SHP77 treated with DMSO at 0.1 percent for 48 hours (cell line): ENCODE results near the gene TFPI2.
A peak's percentile ranks its signal among the peaks of the same experiment; 100 is the strongest.

ENCODE experiments used
- DNase-seq: peaks from one replicate; lab custom pipeline; 2025; lab: John Stamatoyannopoulos, UW

Gene TFPI2

DNA sequence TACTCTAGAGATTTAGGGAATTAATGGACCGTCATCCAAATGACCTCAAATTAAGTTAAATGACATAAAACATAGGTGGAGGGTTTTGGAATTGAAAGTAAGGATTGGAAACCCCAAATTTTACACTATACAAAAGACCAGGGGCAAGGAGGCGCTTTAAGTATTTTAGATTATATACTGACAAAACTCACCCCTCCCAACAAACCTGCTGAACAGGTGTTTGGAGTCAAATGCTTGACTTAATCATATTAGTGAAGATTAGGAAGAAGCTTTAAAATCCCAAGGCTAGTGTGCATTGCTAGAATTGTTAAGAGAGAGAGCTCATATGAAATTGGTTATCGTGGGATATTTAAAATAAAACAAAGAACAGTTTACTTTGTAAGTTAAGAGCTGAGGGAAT lies 15.7 kb upstream of the TFPI2 start, which contains the start of gene GNGT1:
GNGT1 (plus strand) TSS at position 301 of the 400 bp plus-strand sequence. CDS start 180 bp downstream, outside the sequence.
- no peak for DNase-seq

DNA sequence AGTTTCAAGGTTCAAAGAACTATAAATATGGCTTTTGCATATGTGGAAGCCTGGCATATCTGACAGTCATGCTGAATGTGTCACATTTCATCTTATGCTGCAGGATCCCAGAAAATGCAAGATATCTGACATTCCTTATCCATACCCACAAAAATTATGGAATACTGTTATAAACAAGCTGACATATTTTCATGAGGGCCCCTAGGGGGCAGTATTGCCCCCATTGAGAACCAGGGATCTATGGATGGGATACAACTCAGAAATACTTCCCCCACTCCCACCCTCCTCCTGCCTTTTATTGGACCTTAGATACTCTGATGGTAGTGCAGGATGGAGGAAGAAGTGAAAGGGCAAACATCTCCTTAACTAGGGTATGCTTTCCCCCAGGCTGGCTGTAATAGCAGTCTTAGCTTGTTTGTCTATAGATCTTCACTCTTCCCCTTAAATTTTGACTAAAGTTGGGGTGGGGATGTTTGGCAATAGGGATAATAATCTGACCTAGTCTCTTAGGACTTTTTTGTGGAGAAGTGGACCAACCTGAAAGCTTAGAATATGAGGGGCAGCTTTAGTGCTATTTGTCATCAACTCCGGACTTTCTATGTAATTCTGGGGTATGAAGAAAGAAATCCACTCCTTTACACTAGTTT lies 12.3 kb upstream of the TFPI2 start:
- DNase-seq, result peak; percentile 4

DNA sequence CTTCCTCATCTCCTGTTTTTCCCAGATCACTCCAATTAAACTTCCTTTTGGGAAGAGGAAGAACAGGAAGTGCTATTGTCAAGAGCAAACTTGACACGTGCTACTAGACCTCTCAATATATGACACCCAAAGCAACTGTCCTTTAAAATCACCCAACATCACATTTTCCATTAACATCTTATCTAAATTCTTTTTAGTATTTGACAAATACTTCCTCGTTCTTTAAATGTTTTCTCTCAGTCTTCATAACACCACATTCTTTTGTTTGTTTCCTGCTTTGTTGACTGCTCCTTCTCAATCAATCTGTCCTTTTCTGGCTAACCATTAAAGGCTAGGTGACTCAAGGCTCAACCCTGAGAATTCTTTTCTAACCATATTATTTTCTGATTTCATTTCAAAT lies 7.1 kb upstream of the TFPI2 start:
- DNase-seq, result no peak

DNA sequence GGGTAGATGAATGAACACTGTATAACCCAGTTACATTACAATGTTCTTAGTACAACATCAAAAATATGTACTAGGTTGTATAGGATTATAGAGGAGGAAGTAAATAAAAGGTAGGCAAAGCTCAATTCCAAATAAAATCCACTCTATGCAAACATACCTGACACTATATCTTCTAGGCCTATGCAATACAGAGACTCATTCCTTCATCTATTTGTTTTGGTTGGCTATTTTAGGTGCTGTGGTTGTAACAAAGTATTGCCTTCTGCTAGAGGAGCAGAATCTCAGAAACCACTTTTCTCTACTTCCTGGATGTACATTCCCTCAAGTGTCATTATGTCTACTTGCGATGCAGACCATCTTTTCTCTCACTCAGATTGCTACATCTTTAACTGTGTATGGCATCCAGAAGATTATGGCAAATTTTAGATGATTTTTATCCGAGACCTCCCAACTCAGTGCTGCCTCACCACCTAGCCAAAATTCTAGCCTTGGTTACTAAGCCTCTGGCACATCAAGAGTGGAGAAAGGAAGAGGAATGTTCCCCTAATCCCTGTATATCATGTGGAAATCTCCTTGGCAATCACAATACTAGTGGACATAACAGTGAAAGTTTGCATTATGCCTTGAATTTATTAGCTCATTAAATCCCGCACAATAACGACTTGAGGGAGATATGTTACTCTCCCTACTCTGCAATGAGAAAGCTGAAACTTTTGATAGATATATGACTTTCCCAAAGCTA lies 5.5 kb upstream of the TFPI2 start:
- no peak for DNase-seq

DNA sequence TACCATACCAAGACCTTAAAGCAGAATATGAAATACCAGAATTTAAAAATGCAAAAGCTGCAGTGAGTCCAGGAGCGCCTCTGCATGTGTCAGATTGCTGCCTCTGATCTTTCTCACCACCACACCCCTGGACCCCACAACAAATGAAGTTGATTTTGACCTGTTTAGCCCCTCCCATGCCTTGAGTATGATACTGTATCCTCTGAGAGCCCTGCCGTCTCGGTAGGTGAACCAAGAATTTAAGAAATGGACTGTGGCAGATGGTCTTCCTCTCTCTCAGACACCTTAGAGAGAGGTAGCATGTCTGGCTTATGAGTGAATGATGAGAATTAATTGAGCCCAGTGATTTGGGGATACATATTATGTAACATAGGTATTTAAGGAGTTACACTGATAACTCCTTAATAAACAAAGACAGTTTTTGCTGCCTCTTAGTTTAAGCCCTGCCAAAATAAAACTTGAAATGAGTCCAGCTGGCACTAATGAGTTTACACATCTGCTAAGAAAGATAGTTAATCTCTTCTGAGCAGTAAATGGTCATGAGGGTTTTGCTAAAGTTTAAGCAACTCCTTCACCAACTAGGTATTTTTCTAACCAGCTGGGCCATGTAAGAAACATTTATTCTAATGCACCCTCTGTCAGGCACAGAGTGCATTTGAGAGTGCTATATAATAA lies 4.5 kb upstream of the TFPI2 start:
- no peak for DNase-seq

DNA sequence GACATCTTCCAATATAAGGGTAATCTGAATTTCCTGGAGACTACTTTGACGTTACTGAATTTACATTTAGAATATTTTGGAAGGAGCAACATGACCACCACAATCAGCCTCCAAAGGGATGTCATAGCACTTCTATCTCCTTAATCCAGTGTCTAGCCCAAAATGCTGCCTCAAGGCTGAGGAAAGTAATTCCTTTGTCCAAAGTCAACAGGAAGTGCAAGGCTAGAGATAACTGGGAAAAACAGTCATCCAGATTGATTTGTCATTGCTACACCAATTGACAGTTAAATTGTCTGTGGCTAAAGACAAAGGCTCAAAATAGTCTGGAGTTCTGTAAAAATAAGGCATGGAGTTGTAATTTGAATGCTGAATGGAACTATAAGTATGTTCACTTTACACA lies 3.9 kb upstream of the TFPI2 start:
- DNase-seq, result no peak

DNA sequence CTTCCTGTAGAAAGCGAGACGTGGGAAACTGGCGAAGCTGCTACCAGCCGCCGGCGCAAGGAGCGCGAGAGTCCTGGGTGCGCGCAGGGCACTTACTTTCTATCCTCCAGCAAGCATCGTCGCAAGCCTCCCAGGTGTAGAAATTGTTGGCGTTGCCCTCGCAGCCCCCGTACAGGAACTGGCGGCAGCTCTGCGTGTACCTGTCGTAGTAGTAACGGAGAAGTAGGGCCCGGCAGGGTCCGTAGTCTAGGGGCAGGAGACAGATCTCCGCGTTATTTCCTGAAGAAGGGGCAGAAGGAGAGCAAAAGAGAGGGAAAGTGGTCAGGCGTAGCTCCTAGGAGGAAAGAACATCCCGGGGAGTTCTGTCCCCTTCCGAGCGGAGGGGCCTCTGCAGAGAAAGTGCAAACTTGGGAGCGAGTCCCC lies 501 bp downstream of the TFPI2 start:
- DNase-seq, result no peak

DNA sequence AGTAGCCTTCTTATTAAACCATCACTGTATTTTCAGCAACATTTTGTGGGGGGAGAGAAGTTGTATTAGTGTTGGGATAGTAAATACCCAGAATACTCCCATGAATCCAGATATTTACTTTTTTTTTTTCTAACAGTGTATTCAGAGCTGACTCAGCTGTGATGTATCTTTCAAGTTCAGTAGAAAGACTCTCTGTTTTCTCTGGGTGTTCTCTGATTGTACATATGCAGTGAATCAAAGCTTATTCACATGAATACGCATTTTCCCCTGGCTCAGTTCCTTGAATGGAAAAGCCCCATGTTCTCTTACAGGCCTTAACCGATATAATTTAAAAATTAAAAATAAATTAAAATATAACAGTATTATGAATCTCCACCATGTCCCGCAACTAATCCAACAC lies 1.3 kb downstream of the TFPI2 start:
- DNase-seq, result no peak

DNA sequence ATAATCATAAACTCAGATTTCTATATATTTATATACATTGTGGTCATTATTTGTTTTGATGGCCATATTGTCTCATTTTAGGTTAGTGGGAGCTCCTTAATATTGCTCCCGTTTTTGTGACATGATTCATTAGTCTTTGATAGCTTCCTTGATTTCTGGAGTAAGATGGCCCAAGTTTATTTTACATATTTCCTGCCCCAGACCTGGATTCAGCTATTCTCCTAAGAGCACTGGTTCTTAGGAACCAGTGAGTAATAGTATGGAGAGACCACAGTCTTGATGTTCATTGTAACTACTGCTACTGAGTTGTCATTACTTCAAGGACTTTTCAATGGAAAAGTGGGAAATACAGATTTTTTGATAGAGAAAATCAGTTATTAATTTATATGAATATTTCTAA lies 6.0 kb downstream of the TFPI2 start:
- DNase-seq, result no peak

DNA sequence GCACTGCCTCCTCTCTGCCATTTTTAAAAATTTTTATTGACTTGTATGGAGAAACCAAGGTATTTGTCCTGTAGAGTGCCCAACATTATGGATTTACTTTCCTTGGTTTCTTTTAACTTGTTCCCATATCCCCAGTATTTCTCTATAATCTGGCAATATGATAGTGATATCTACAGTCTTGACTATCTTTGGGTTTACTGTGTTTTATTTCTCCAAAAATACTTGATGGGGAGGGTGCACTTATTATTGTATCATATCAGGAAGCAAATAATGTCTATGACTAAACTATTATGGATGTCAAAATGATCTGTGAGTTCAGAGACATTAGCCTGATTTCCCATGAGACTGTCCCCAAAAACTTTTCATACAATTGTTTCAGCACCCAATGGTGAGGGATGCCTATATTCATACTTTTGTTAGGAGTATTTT lies 6.6 kb downstream of the TFPI2 start:
- DNase-seq, result no peak

DNA sequence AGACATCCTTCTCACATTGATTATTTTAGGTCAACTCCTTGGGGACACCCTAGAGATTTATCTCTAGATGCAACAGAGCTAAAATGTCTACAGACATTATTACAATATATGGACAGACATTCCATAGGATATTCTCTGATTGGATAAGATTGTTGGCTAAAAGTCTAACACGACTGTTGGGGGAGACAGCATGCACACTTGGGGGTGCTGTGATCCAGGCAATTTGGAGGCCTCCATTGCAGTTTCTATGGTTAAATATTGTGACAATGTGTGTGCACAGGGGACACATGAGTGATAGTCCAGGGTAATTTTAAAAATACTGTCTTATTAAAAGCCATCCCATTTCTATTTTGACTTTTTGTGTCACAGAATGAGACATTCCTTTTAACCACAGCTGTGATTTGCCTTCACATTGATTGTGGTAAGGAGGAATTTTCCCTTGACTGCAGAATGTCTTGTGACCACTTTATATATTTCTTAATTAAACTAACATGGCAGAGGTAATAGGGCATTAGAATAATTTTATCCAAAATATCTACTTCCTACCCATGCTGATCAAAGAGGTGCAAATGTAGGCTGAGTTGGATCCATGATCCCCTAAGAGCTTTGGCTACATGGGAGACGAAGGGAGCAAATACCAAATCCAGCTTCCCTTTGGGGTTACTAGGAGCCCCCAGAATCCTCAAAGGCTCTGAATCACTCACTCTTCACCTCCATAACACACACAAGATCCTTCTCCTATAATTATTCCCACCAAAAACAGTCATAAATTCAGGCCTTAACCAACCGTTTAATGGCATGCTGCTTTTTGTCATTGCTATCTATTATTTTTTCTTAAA lies 7.3 kb downstream of the TFPI2 start:
- DNase-seq, result no peak

DNA sequence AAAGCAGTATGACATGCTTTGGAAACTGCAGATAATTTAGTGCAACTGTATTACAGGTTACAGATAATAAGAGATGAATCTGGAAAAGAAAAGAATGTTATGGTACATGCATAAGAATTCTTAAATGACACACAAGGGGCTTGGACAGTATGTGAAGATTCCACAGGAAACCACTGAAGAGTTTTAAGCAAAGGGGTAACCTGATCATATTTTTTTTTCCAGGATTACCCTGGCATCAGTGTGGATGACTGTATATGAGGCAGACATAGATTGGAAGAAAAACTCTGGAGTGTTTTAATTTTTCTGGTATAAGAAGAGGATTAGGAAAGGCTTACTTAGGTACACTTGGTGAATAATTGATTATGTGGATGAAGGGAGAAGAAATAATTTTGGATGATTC lies 8.1 kb downstream of the TFPI2 start:
- no peak for DNase-seq

DNA sequence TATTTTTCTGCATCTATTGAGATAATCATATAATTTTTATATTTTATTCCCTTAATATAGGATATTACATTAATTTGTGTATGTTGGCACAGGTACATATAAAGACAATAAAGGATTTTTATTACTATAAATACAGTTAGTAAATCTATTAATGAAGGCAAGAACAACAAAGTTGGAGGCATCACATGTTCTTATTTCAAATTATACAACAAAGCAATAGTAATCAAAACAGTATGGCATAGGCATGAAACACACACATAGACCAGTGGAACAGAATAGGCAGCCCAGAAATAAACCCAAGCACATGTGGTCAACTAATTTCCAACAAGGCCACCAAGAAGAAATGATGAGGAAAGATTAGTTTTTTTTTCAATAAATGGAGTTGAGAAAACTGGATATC lies 11.2 kb downstream of the TFPI2 start:
- DNase-seq, result no peak

DNA sequence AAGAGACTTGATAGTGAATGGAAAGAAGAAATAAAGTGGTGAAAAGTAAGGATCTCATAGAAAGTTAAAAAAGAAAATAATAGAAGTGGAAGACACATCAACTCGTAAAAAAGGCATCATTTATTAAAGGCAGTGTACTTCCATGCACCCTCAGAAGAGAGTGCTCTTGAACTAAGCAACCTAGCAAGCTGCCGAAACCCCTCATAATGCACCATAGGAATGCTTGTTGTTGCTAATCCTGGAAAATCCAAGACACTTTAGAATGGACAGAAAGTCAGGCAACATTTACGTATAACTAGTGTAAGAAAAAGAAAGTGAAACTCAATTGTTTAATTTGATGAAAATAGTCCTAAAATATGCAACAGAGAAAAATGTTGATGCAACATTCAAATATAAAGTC lies 12.8 kb downstream of the TFPI2 start:
- DNase-seq, result no peak

DNA sequence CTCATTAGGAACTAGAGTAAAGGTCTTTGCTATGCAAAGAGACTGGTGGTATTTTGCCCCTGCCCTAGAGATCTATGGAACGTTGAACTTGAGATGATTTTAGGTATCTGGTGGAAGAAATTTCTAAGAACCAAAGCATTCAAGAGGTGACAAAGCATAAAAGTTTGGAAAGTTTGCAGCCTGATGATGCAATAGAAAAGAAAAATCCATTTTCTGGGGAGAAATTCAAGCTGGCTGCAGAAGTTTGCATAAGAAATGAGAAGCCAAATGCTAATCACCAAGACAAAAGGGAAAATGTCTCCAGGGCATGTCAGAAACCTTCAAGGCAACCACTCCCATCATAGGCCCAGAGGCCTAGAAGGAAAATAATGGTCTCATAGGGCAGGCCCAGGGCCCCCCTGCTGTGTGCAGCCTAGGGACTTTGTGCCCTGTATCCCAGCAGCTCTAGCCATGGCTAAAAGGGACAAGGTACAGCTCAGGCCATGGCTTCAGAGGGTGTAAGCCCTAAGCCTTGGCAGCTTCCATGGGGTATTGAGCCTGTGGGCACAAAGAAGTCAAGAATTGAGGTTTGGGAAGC lies 16.5 kb downstream of the TFPI2 start:
- no peak for DNase-seq

DNA sequence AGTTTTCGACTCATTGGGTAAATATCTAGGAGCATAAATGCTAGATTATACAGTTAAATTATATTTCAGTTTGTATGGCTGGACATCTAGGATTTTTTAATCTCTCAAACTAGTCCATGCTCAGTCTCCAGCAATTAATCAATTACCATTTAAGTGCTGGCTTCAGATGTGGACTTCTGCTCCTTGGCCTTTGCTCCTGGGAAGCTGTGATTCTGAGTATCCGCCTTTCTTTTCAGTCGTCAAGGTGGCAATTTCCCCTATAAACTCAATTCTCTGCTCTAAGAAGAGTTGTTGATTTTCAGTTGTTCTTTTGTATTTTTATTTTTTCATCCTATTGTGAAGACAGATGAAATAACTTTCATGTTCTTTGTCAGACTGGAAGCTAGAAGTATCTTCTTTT lies 23.7 kb downstream of the TFPI2 start:
- no peak for DNase-seq

DNA sequence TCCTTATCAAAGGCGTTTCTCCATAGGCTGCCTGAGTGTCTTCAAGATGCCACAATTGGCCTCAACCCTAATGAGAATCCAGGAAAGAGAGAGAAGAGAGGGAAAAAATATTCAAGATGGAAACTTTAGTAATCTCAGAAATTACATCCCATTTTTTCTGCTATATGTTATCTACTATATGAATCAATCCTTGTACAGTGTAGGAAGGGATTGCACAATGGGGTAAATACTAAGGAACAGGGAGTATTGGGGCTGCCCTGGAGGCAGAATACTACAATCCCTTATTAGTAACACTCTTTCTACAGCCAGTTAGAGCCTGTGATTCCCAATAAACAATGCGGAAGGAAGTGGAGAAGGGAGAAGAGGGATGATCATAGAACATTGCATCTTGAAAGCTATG lies 27.9 kb downstream of the TFPI2 start:
- DNase-seq, result no peak

DNA sequence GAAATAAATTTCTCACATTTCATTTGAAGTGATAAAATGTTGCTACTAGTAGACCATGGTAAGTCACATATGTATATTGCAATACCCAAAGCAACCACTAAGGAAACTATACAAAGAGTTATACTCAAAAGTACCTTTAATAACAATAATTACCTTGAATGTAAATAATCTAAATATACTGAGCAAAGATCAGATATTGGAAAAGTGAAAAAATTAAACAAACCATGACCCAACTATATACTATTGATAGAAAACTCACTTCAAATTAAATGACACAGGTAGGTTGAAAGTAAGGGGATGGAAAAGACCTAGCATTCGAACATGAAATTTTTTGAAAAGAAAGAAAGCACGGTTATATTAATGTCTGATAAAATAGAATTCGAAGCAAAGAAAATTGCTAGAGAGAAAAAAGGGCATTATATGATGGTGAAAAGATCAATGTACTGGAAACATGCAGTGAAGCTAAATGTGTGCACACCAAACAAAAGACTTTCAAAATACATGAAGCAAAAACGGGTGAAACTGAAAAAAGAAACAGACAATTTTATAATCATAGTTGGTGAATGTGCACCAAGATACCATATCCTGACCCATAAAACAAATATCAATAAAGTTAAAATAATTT lies 29.1 kb downstream of the TFPI2 start:
- no peak for DNase-seq

DNA sequence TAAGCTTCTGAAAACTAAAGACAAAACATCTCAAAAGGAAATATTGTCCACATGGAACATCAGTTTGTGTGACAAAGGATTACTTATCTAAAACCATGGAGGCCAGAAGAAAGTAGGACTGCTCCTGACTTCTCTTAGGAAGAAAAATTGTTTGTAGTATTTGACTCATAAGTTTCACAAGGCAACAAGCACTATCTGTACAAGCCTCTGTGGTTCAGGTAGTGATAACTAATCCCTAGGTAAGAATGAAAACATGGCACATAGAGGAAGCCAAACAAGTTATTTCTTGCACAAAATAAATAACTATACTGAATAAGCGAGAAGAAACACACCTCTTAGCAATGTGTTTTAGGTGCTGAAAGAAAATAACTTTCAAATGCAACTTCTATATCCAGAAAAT lies 30.3 kb downstream of the TFPI2 start:
- DNase-seq, result no peak

DNA sequence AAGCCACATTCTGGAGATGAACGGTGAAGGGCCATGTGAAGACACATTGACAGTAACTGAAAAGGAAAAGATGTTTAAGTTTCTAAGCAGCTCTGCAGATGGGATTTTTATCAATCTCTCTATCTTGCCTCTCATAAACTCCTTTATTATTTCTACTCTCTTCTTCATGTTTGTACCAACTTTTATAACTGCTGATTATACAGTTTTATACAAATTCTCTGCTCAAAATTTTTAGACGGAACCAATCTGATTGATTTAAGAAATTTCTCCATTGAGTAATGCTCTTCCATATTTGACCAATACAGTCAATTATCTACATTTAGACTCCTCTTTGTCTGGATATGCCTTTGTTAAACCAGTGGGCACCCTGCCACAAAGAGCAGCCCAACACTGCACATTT lies 31.7 kb downstream of the TFPI2 start:
- DNase-seq, result no peak

DNA sequence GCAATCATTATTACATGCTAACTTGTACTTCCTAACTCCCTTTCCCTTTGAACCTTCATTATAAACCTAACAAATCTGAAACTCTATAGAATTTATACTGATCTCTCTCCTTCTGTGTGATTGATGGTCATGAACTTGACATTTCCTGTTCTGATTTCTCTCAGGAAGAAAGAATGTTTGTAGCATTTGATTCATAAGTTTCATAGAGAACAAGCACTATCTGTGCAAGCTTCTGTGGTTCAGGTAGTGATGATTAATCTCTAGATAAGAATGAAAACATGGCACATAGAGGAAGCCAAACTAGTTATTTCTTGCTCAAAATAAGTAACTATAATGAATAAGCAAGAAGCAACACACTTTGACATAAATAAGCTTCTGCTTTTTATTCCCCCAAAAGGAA lies 34.2 kb downstream of the TFPI2 start:
- no peak for DNase-seq

DNA sequence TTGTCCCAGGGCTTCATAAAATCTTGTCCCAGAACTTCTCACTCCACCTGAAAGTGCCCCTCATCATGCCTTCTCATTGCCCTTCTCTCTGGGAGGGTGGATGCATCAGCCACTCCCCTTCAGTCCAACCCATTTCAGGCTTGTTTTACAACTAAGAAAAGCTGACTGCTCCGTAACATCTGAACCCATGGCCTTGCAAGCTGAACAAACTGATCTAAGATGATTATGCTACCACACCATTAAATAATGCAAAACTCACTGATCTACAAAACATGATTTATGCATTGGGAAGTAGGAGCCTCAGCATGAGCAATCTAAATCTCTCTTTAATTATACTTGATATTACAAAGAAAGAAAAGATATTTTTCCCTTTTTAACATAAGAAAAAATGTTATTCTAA lies 34.8 kb downstream of the TFPI2 start:
- DNase-seq, result no peak
